ENCODE data around the gene B4GALNT2.

GRCh38 chr17:49224997-49225337 lies 92.4 kb downstream of the B4GALNT2 start:
- no peak for TF ChIP-seq GATA3 (IDR thresholded peaks at IDR 0.05; ENCODE audit: low read depth, low read length)
- TF ChIP-seq GATA2 (IDR thresholded peaks at IDR 0.05; ENCODE audit: low read depth, low read length) = no peak
